Gastrocnemius medialis (tissue), 4 donors: ENCODE measurements around the gene ASPRV1.
"Not testable (repeated sequence)": the region's sequence is repeated elsewhere in the genome, so short reads cannot be mapped to it uniquely, and the experiment has no call there.

Source experiments
- CTCF ChIP-seq, 5 experiments: fragments of 450-650 bp in 3 of 5; fragments of 200-600 bp in 2 of 5; sonication (generic) in 2 of 5; IDR thresholded peaks in 4 of 5; conservative IDR thresholded peaks in 1 of 5; 1 replicate in 4 of 5; 2 replicates in 1 of 5; pipeline ENCODE4 v1.5.1; 2016 to 2019; ENCODE audit warnings: antibody characterized with exemption in 5 of 5, mild to moderate bottlenecking in 3 of 5, moderate library complexity in 3 of 5
- POLR2A ChIP-seq, 2 donors: fragments of 450-650 bp; IDR thresholded peaks; one replicate each; pipeline ENCODE4 v1.6.1; 2017; ENCODE audit warnings: antibody characterized with exemption in 2 of 2, mild to moderate bottlenecking in 2 of 2, moderate library complexity in 2 of 2

GRCh38 chr2:69950671-69951070, 10.8 kb downstream of the ASPRV1 start:
- not testable (repeated sequence) for TF ChIP-seq CTCF (IDR thresholded peaks at IDR 0.05 in 4 of 5, conservative IDR thresholded peaks at IDR 0.05 in 1 of 5); POLR2A (IDR thresholded peaks at IDR 0.05)
